ENCODE data around the gene WDR62. TPM values are rescaled to one million over a fixed set of nuclear protein-coding genes. Genes with fewer than 3 reads are reported as not detected.
A peak's percentile ranks its signal among the peaks of the same experiment; 100 is the strongest.

Gene WDR62
- total and polyA plus RNA-seq, 5 experiments from 2014 or later: 0.13 to 2.5 (median 1.1) TPM; not detected in 1

DNA sequence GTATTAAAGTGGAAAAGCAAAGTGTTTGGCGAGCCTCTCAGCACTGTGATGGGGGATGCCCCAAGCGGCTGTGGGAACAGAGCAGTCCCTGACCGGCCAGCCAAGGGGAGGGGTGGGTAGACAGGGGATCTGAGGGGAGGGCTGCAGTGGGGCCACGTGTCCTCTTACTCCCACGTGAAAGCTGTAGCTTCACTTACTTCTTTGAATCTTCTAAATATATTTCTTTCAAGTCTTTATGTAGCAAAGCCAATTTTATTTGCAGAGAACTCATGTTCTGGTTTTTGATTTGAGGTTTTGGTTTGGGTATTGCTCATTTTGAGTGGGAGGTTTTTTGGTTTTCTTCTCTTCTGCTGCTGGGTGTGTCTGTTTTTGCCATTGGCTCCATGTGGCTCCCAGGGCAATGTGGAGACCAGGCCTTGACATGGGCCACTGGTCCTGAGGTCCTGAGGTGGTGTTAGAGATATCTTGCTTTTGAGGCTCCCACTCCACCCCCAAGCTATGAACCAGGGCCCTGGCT is 38.5 kb downstream of the WDR62 start:
- no peaks in the 10 kb centered on the region for H3K27me3 Mint-ChIP-seq
- POLR2A ChIA-PET: no interaction called here
- no peaks in the 10 kb centered on the region for H3K36me3 Mint-ChIP-seq
- peak overlapping the region in 3 of 10 donors; percentile 8 to 49 (median 42) for H3K4me3 Mint-ChIP-seq
- peaks cover 3 to 19% (median 15%) of the 10 kb centered on the region in 4 donors for H3K4me1 Mint-ChIP-seq
- no peak for ATAC-seq
- H3K27ac Mint-ChIP-seq: peak overlapping the region in 8 of 10 donors; percentile 34 to 87 (median 80)
- no peaks in the 10 kb centered on the region for H3K9me3 Mint-ChIP-seq
- DNase-seq: no peak

DNA sequence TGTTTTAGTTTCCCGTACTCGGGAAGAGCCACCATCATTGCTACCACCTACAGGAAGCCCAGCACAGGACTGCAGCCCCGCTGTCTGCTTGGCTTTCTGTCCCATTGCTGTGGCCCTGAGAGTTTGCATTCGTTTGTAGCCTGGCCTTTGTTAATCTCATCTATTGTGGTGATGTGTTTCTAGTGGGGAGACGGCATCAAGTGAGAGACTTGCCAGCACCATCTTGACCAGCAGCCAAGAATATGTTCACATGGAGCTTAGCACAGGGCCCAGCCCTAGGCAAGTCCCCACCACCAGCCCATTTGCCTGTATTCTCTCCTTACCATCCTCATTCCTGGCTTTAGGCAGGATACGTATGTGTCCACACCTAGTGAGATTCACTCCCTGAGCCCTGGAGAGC is 39.0 kb downstream of the WDR62 start:
- ATAC-seq (no peak), DNase-seq (no peak)
- Mint-ChIP-seq H3K9me3 (no peaks in the 10 kb centered on the region), H3K4me3 (peak overlapping the region in 3 of 10 donors; percentile 36 to 49 (median 42)), H3K27me3 (no peaks in the 10 kb centered on the region), H3K36me3 (no peaks in the 10 kb centered on the region), H3K27ac (peak overlapping the region in 8 of 10 donors; percentile 34 to 87 (median 80)), H3K4me1 (peaks cover 3 to 19% (median 15%) of the 10 kb centered on the region in 4 donors)
- POLR2A ChIA-PET: no interaction called here

DNA sequence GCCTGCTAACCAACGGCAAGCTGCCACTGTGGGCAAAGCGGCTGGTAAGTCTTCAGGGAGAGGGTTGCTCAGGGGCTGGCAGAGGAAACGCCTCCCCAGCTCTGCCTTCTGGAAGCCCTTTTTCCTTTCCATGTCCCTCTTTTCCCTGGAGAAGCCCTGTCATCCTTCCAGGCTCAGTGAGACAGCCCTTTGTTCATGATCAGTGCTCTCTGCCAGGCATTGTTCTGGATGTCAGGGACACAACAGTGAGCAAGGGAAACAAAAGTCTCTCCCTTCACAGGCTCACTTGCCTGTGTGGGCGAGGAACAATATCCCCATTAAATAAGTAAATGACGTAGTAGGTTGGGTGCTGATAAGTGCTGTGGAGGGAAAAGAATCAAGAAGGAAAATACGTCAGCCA is 42.3 kb downstream of the WDR62 start:
- Mint-ChIP-seq H3K4me3 (no peak overlapping the region), H3K27ac (no peak overlapping the region), H3K9me3 (no peaks in the 10 kb centered on the region), H3K27me3 (no peaks in the 10 kb centered on the region), H3K4me1 (peaks cover 3 to 19% (median 14%) of the 10 kb centered on the region in 4 donors), H3K36me3 (peaks cover 0 to 2% (median 0%) of the 10 kb centered on the region in 3 donors)
- ATAC-seq: no peak
- POLR2A ChIA-PET: no interaction called here
- no peak for DNase-seq

DNA sequence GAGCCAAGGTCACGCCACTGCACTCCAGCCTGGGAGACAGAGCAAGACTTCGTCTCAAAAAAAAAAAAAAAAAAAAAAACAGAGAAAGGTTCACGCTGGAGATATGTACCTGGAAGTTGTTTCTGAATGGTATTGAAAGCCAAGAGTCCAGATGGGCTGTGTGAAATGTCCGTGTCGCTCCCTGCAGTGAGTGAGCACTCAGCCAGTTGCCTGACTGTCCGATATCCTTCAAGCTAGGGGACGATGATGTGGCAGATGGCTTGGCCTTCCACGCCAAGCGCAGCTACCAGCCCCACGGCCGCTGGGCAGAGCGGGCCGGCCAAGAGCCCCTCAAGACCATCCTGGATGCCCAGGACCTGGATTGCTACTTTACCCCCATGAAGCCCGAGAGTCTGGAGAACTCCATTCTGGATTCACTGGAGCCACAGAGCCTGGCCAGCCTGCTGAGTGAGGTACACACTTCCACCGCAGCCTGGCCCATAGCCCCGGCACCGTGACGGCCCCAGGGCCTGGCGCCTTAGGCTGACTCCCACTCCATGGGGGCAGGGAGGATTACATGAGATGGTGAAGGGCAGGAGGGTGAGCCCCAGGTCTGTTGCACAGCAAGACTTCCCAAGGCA is 44.6 kb downstream of the WDR62 start:
- Mint-ChIP-seq H3K9me3 (no peaks in the 10 kb centered on the region), H3K36me3 (peaks cover 0 to 2% (median 0%) of the 10 kb centered on the region in 3 donors), H3K27ac (no peak overlapping the region), H3K4me3 (no peak overlapping the region), H3K27me3 (no peaks in the 10 kb centered on the region), H3K4me1 (no peaks in the 10 kb centered on the region)
- no peak for DNase-seq
- POLR2A ChIA-PET: interaction anchor here (0.7 kb wide), 1 partner anchor 21 kb away, joined by 3 read pairs; no protein-coding TSS in a partner anchor
- ATAC-seq: no peak

DNA sequence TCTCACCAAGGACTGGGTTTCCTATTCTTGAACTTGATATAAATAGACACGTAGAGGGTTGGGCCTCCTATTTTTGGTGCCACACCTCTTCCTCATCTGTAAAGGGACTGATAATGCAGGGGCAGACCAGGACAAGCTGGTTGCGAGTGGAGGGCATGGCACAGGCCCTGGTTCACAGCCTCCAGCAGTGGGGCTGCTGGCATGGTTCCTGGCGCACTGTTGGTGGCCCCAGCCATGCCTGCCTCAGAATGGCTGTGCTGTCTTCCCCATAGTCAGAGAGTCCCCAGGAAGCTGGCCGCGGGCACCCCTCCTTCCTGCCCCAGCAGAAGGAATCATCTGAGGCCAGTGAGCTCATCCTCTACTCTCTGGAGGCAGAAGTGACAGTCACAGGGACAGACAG is 45.8 kb downstream of the WDR62 start:
- Mint-ChIP-seq H3K4me3 (no peak overlapping the region), H3K36me3 (peaks cover 0 to 2% (median 0%) of the 10 kb centered on the region in 3 donors), H3K9me3 (no peaks in the 10 kb centered on the region), H3K27me3 (no peaks in the 10 kb centered on the region), H3K4me1 (no peaks in the 10 kb centered on the region), H3K27ac (no peak overlapping the region)
- POLR2A ChIA-PET: no interaction called here
- DNase-seq: no peak
- no peak for ATAC-seq

DNA sequence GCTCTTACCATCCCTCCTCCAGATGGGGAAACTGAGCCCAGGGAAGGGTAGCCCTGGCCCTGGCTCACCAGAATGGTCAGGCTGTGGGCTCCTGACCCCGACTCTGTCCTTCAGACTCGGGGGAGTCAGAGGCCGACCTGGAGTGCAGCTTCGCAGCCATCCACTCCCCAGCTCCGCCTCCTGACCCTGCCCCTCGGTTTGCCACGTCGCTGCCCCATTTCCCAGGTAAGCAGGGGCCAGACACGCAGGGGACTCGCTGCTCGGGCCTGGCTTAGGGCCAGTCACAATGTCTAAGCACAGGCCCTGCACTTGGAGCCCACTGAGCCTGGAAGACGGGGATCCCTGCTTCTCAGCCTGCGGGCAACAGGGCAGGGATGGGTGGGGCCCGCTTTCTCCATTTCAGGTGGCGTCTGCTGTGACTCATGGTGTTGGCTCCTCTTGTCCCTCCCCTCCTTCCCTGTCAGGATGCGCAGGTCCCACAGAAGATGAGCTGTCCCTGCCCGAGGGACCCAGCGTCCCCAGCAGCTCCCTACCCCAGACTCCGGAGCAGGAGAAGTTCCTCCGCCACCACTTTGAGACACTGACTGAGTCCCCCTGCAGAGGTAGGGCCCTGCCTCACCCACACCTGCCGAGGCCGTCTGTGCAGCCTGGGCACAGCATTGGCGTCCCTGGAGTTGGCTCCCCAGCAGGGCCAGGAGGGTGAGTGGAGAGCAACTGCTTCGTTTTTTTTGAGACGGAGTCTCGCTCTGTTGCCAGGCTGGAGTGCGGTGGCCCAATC is 47.0 kb downstream of the WDR62 start:
- Mint-ChIP-seq H3K4me3 (no peak overlapping the region), H3K27me3 (no peaks in the 10 kb centered on the region), H3K9me3 (no peaks in the 10 kb centered on the region), H3K4me1 (peaks cover 0 to 2% (median 0%) of the 10 kb centered on the region in 4 donors), H3K36me3 (peaks cover 0 to 5% (median 0%) of the 10 kb centered on the region in 3 donors), H3K27ac (no peak overlapping the region)
- POLR2A ChIA-PET: interaction anchor here (0.6 kb wide), 1 partner anchor 1803 kb away, joined by 5 read pairs; no protein-coding TSS in a partner anchor
- DNase-seq (no peak), ATAC-seq (no peak)

DNA sequence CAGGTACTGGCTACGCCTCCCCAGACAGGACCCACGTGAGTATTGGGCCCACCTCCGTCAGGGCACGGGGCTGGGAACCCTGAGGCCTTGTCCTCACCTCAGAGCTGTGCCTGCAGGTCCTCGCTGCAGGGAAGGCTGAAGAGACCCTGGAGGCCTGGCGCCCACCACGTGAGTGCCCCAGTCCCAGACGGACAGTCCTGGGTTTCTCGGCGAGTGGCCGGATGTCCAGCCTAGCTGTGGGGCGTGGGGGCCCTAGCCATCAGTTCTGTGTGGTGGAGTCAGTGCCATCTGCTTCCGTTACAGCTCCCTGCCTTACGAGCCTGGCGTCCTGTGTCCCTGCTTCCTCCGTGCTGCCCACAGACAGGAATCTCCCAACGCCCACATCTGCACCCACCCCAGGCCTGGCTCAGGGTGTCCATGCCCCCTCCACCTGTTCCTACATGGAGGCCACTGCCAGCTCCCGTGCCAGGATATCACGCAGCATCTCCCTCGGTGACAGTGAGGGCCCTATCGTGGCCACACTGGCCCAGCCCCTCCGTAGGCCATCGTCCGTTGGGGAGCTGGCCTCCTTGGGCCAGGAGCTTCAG is 48.4 kb downstream of the WDR62 start:
- DNase-seq: no peak
- Mint-ChIP-seq H3K36me3 (peaks cover 0 to 5% (median 0%) of the 10 kb centered on the region in 3 donors), H3K9me3 (no peaks in the 10 kb centered on the region), H3K4me1 (peaks cover 0 to 2% (median 0%) of the 10 kb centered on the region in 4 donors), H3K27ac (no peak overlapping the region), H3K4me3 (no peak overlapping the region), H3K27me3 (no peaks in the 10 kb centered on the region)
- POLR2A ChIA-PET: interaction anchor here (1.0 kb wide), 1 partner anchor 12 kb away, joined by 4 read pairs; the partner anchor contains the start of genes POLR2I and TBCB
- ATAC-seq: no peak

DNA sequence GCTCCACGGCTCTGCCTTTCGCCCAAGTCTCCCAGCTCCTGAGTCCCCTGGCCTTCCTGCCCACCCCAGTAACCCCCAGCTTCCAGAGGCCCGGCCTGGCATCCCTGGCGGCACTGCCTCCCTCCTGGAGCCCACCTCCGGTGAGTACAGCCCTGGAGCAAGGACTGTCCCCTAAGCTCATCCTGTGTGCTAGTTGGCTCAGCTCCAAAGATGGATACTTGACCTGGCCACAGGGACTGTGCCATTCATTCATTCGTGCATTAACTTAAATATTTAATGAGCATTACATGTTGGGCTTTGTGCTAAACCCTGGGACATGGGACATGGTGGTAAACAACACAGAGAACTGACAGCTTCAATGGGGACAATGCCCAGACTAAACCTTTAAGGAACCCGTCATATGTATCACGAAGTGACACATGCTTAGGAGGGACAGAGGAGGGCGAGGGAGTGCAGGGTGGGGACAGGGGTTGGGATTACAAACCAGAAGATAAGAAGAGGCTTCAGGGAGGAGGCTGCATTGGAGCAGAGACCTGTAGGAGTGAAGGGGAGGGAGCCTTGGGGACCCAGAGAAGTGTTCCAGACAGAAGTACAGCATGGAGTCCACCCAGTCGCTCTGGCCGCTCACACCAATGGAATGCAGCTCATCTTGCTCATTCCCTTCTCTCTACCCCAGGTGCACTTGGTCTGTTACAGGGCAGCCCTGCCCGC is 49.3 kb downstream of the WDR62 start:
- POLR2A ChIA-PET: interaction anchor here (0.6 kb wide), 1 partner anchor 63 kb away, joined by 3 read pairs; no protein-coding TSS in a partner anchor
- no peak for DNase-seq
- no peak for ATAC-seq
- no peak overlapping the region for H3K27ac Mint-ChIP-seq
- H3K27me3 Mint-ChIP-seq: no peaks in the 10 kb centered on the region
- H3K9me3 Mint-ChIP-seq: no peaks in the 10 kb centered on the region
- H3K4me3 Mint-ChIP-seq: no peak overlapping the region
- peaks cover 0 to 2% (median 0%) of the 10 kb centered on the region in 4 donors for H3K4me1 Mint-ChIP-seq
- peaks cover 0 to 5% (median 0%) of the 10 kb centered on the region in 3 donors for H3K36me3 Mint-ChIP-seq

DNA sequence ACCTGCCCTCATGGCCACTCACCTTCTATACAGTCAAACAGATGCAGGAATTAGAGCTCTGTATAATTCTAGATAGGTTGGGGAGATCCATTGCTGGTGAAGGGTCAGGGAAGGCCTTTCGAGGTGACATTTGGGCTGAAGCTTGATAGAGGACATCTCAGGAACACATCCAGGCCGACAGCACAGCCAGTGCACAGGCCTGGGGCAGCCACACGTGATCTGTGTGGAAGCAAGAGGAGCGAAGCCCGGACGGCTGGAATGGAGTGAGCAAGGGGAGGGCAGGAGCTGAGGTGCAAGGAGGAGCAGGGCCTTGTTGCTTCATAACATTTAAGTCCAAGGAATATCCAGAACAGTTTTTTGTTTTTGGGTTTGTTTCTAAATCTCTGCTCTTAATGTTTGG is 51.7 kb downstream of the WDR62 start:
- H3K27ac Mint-ChIP-seq: no peak overlapping the region
- no peak overlapping the region for H3K4me3 Mint-ChIP-seq
- no peaks in the 10 kb centered on the region for H3K27me3 Mint-ChIP-seq

DNA sequence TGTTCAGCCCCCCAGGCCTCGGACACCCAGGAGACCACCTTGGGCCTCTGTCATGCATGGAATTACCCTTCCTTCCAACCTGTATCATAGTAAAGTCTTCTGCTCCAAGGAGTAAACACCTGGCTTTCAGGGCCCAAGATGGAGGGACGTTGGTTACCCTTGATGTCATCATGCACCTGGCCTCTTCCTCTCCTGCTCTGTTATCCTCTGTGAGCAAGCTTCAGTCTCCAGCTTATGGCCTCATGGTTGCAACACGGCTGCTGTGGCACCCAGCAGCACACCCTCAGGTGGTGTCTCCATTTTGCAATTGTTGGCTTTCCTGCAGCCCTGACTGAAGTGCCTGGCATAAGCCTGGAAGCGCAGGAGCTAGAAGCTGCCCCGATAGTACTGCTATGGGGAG is 52.3 kb downstream of the WDR62 start:
- H3K9me3 Mint-ChIP-seq: no peaks in the 10 kb centered on the region
- POLR2A ChIA-PET: no interaction called here
- peaks cover 0 to 2% (median 0%) of the 10 kb centered on the region in 4 donors for H3K4me1 Mint-ChIP-seq
- H3K4me3 Mint-ChIP-seq: no peak overlapping the region
- no peaks in the 10 kb centered on the region for H3K27me3 Mint-ChIP-seq
- H3K36me3 Mint-ChIP-seq: peaks cover 0 to 11% (median 0%) of the 10 kb centered on the region in 3 donors
- DNase-seq: no peak
- no peak for ATAC-seq
- H3K27ac Mint-ChIP-seq: no peak overlapping the region

More for the DNA sequence above, 51.7 kb downstream of the WDR62 start:
- H3K9me3 Mint-ChIP-seq: no peaks in the 10 kb centered on the region
- DNase-seq: no peak
- H3K4me1 Mint-ChIP-seq: peaks cover 0 to 2% (median 0%) of the 10 kb centered on the region in 4 donors
- H3K36me3 Mint-ChIP-seq: peaks cover 0 to 5% (median 0%) of the 10 kb centered on the region in 3 donors
- POLR2A ChIA-PET: no interaction called here
- ATAC-seq: no peak

DNA sequence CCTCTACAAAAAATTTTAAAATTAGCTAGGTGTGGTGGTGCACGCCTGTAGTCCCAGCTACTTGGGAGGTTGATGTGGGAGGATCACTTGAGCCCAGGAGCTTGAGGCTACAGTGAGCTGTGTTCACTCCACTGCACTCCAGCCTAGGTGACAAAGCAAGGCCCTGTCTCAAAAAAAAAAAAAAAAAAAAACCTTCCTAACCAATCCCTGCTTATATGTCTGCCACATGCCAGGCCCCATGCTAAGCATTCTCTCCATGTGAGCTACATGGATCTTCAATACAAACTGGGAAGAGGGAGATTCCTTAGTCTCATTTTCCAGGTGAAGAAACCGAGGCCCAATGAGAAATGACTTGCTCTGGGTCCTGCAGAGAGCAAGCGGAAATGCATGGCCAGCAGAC is 54.0 kb downstream of the WDR62 start:
- no peak overlapping the region for H3K4me3 Mint-ChIP-seq
- POLR2A ChIA-PET: interaction anchor here (0.7 kb wide), 2 partner anchors 13 to 21 kb away, joined by 3 read pairs; no protein-coding TSS in a partner anchor
- DNase-seq (no peak), ATAC-seq (no peak)
- no peaks in the 10 kb centered on the region for H3K9me3 Mint-ChIP-seq
- H3K36me3 Mint-ChIP-seq: peaks cover 0 to 21% (median 4%) of the 10 kb centered on the region in 3 donors
- H3K4me1 Mint-ChIP-seq: peaks cover 6 to 12% (median 10%) of the 10 kb centered on the region in 4 donors
- peak overlapping the region in 1 of 10 donors; percentile 8 for H3K27ac Mint-ChIP-seq
- H3K27me3 Mint-ChIP-seq: no peaks in the 10 kb centered on the region

Measured in naive thymus-derived CD8-positive, alpha-beta T cell (primary cell).